H1 (cell line): ENCODE results near the gene SLCO4A1. TPM values are rescaled to one million over a fixed set of nuclear protein-coding genes. Genes with fewer than 3 reads are reported as not detected.
A peak's percentile ranks its signal among the peaks of the same experiment; 100 is the strongest.

Experiments
- CTCF ChIA-PET: fragments of 300-600 bp; sonication (Branson Sonifier 250); formaldehyde crosslinking; loops from one replicate; lab custom pipeline; 2021; ENCODE audit not compliant: partially characterized antibody; lab: Charles Lee
- POLR2A ChIA-PET: fragments of 300-600 bp; sonication (Branson Sonifier 250); formaldehyde crosslinking; loops from one replicate; lab custom pipeline; 2021; ENCODE audit warnings: inconsistent platforms; ENCODE audit not compliant: partially characterized antibody; lab: Charles Lee
- DNase-seq, 2 experiments: peaks; one replicate each; pipeline versions ENCODE4 v3.0.0 to v3.0.0-alpha.2; 2010 to 2022; ENCODE audit warnings: low spot score in 2 of 2, low read depth in 1 of 2, mixed read lengths in 1 of 2
- FAIRE-seq: peaks from 2 replicates; lab custom pipeline; 2011; peaks lifted over from hg19 to GRCh38; lab: Jason Lieb, UNC
- H2AFZ ChIP-seq: 2 replicates; pipeline ENCODE4 v1.8.1; 2012; ENCODE audit warnings: low read length, inconsistent platforms
- H2AK5ac ChIP-seq: 2 replicates; pipeline ENCODE4 v1.6.1; 2013; ENCODE audit warnings: low read depth, low read length
- H2BK120ac ChIP-seq: replicated peaks from 2 replicates; pipeline ENCODE3; 2013; ENCODE audit warnings: low read depth, low read length, inconsistent platforms
- H2BK12ac ChIP-seq: 2 replicates; pipeline ENCODE4 v1.6.1; 2013; ENCODE audit warnings: low read depth, low read length
- H2BK15ac ChIP-seq: 2 replicates; pipeline ENCODE4 v1.6.1; 2013; ENCODE audit warnings: low read length
- H2BK20ac ChIP-seq: 2 replicates; pipeline ENCODE4 v1.6.1; 2013; ENCODE audit warnings: low read length
- H2BK5ac ChIP-seq: 2 replicates; pipeline ENCODE4 v1.6.1; 2013; ENCODE audit warnings: low read depth, low read length
- H3K14ac ChIP-seq: 2 replicates; pipeline ENCODE4 v1.6.1; 2013; ENCODE audit warnings: inconsistent platforms; ENCODE audit not compliant: insufficient read length
- H3K18ac ChIP-seq: 2 replicates; pipeline ENCODE4 v1.6.1; 2013; ENCODE audit warnings: low read length; ENCODE audit errors: extremely low read depth
- H3K23ac ChIP-seq: 2 replicates; pipeline ENCODE4 v1.6.1; 2013; ENCODE audit warnings: inconsistent platforms; ENCODE audit not compliant: insufficient read length
- H3K23me2 ChIP-seq: 2 replicates; pipeline ENCODE4 v1.6.1; 2013; ENCODE audit warnings: low read depth, low read length
- H3K27ac ChIP-seq: 2 replicates; pipeline ENCODE4 v1.6.1; 2011; ENCODE audit warnings: low read depth, low read length, inconsistent platforms
- H3K27me3 ChIP-seq, 4 experiments: replicated peaks in 1 of 4; 1 replicate in 1 of 4; 2 replicates in 3 of 4; pipeline versions ENCODE4 v1.6.1 to v1.8.1; 2011 to 2013; ENCODE audit warnings: low read length in 3 of 4, mild to moderate bottlenecking in 3 of 4, inconsistent platforms in 2 of 4, mixed read lengths in 2 of 4, moderate library complexity in 1 of 4; ENCODE audit not compliant: control insufficient read depth in 3 of 4, insufficient read depth in 3 of 4; ENCODE audit errors: extremely low read depth in 1 of 4
- H3K36me3 ChIP-seq, 4 experiments: 2 replicates each; pipeline versions ENCODE4 v1.6.1 to v1.8.1; 2011 to 2013; ENCODE audit warnings: mild to moderate bottlenecking in 4 of 4, low read length in 3 of 4, moderate library complexity in 2 of 4, control low read depth in 1 of 4, inconsistent platforms in 1 of 4; ENCODE audit not compliant: insufficient read depth in 4 of 4, control insufficient read depth in 2 of 4
- H3K4ac ChIP-seq: replicated peaks from 2 replicates; pipeline ENCODE3; 2013; ENCODE audit warnings: low read length, low read depth, mixed read lengths, inconsistent platforms; ENCODE audit not compliant: insufficient read length
- H3K4me1 ChIP-seq, 4 experiments: replicated peaks in 1 of 4; 1 replicate in 1 of 4; 2 replicates in 3 of 4; pipeline versions ENCODE4 v1.6.1 to v1.8.1; 2011 to 2013; ENCODE audit warnings: low read length in 3 of 4, inconsistent platforms in 2 of 4, mixed read lengths in 1 of 4; ENCODE audit not compliant: insufficient read depth in 4 of 4, control insufficient read depth in 3 of 4
- H3K4me2 ChIP-seq, 2 experiments: 2 replicates each; pipeline versions ENCODE4 v1.6.1 to v1.8.1; 2011 to 2013; ENCODE audit warnings: low read depth in 2 of 2, low read length in 2 of 2, control low read depth in 1 of 2, inconsistent platforms in 1 of 2, mild to moderate bottlenecking in 1 of 2; ENCODE audit not compliant: insufficient read depth in 1 of 2
- H3K4me3 ChIP-seq, 4 experiments: fragments of 200-600, 300-600 bp in 1 of 4; sonication (generic), shearing (Covaris generic), sonication (Bioruptor Twin) in 1 of 4; 2 replicates each; pipeline versions ENCODE4 v1.5.1 to v1.8.1; 2011 to 2016; ENCODE audit warnings: low read length in 4 of 4, low read depth in 3 of 4, control low read depth in 2 of 4, inconsistent platforms in 2 of 4, mild to moderate bottlenecking in 2 of 4, mixed read lengths in 1 of 4, moderate library complexity in 1 of 4; ENCODE audit not compliant: insufficient read depth in 2 of 4; ENCODE audit errors: extremely low read depth in 1 of 4
- H3K56ac ChIP-seq: replicated peaks from 2 replicates; pipeline ENCODE3; 2013; ENCODE audit warnings: low read depth, mild to moderate bottlenecking, mixed read lengths, low read length, inconsistent platforms; ENCODE audit not compliant: insufficient read length
- H3K79me1 ChIP-seq: 2 replicates; pipeline ENCODE4 v1.6.1; 2013; ENCODE audit warnings: low read depth, low read length, control low read depth
- H3K79me2 ChIP-seq, 2 experiments: 2 replicates each; pipeline versions ENCODE4 v1.6.1 to v1.8.1; 2012 to 2013; ENCODE audit warnings: low read length in 2 of 2, mild to moderate bottlenecking in 2 of 2, inconsistent platforms in 1 of 2; ENCODE audit not compliant: insufficient read depth in 2 of 2, control insufficient read depth in 1 of 2
- H3K9ac ChIP-seq, 4 experiments: replicated peaks in 1 of 4; 1 replicate in 1 of 4; 2 replicates in 3 of 4; pipeline versions ENCODE4 v1.6.1 to v1.8.1; 2011 to 2013; ENCODE audit warnings: low read depth in 3 of 4, low read length in 3 of 4, control low read depth in 2 of 4, mild to moderate bottlenecking in 2 of 4, moderate library complexity in 2 of 4, inconsistent platforms in 1 of 4; ENCODE audit errors: extremely low read depth in 1 of 4
- H3K9me3 ChIP-seq, 2 experiments: 2 replicates each; pipeline versions ENCODE4 v1.6.1 to v1.8.1; 2012 to 2013; ENCODE audit warnings: mild to moderate bottlenecking in 2 of 2, moderate library complexity in 2 of 2, control low read depth in 1 of 2, inconsistent platforms in 1 of 2, low read depth in 1 of 2, low read length in 1 of 2, mixed read lengths in 1 of 2; ENCODE audit not compliant: insufficient read depth in 2 of 2
- H4K20me1 ChIP-seq, 2 experiments: replicated peaks in 1 of 2; 2 replicates each; pipeline versions ENCODE3 to v1.8.1; 2011 to 2013; ENCODE audit warnings: inconsistent platforms in 2 of 2, low read length in 2 of 2, mild to moderate bottlenecking in 1 of 2; ENCODE audit not compliant: insufficient read depth in 2 of 2, control insufficient read depth in 1 of 2
- H4K5ac ChIP-seq: 2 replicates; pipeline ENCODE4 v1.6.1; 2013; ENCODE audit warnings: low read length, low read depth, mixed read lengths, inconsistent platforms; ENCODE audit not compliant: insufficient read length
- H4K8ac ChIP-seq: 2 replicates; pipeline ENCODE4 v1.8.0; 2013; ENCODE audit warnings: mild to moderate bottlenecking, moderate library complexity, low read length, inconsistent platforms; ENCODE audit not compliant: insufficient read depth; ENCODE audit errors: extremely low read depth
- H4K91ac ChIP-seq: replicated peaks from 2 replicates; pipeline ENCODE3; 2013; ENCODE audit warnings: low read length, mixed read lengths, inconsistent platforms; ENCODE audit not compliant: insufficient read length
- SUZ12 ChIP-seq: fragments of 200-600 bp; sonication (generic); IDR thresholded peaks from 2 replicates; pipeline ENCODE4 v1.6.1; 2012; ENCODE audit warnings: mild to moderate bottlenecking, inconsistent platforms, low read length, moderate library complexity, mixed read lengths
- TAF7 ChIP-seq: optimal IDR thresholded peaks from 2 replicates; pipeline ENCODE3; 2011; ENCODE audit warnings: low read depth, mild to moderate bottlenecking, inconsistent platforms, low read length, moderate library complexity, borderline replicate concordance
- WGBS, 2 experiments: shearing (Covaris generic) in 1 of 2; methylation state at CpG; one replicate each; pipeline versions ENCODE4 v1.1.6 to v1.1.7; 2013 to 2015; ENCODE audit warnings: low lambda C conversion rate in 2 of 2, mixed read lengths in 2 of 2, inconsistent platforms in 1 of 2, low coverage in 1 of 2, missing lambda C conversion rate in 1 of 2; ENCODE audit not compliant: insufficient replicate concordance in 2 of 2, insufficient coverage in 1 of 2, insufficient read length in 1 of 2; ENCODE audit errors: extremely low coverage in 1 of 2, missing lambda C conversion rate in 1 of 2; 5-methylcytosine and 5-hydroxymethylcytosine counted together
- polyA plus RNA-seq, 7 experiments: library from polyadenylated mRNA; depleted of rRNA in 3 of 7; stranded (reverse) in 5 of 7; unstranded in 2 of 7; fragments of >200 nt in 5 of 7; fragments of 200-250 nt in 2 of 7; gene quantifications; 1 replicate in 5 of 7; 2 replicates in 1 of 7; 4 replicates in 1 of 7; pipeline versions ENCODE4 v1.2.1 to v1.2.3, GENCODE V29; 2011 to 2013; ENCODE audit warnings: missing spikeins in 2 of 7, mixed read lengths in 2 of 7
- total RNA-seq: library from RNA; stranded (reverse); fragmentation: NEBNext Ultra II Directional; extraction: Animal tissue kit (Norgen Biotek cat#: 25700); gene quantifications from 2 replicates; pipeline ENCODE4 v1.2.1, GENCODE V29; 2021

Gene SLCO4A1
- total and polyA plus RNA-seq, 2 of the 8 experiments (the other 6 are each of a cell fraction or from before 2014, with no cell fraction given) = 10.5 to 18.5 TPM

DNA sequence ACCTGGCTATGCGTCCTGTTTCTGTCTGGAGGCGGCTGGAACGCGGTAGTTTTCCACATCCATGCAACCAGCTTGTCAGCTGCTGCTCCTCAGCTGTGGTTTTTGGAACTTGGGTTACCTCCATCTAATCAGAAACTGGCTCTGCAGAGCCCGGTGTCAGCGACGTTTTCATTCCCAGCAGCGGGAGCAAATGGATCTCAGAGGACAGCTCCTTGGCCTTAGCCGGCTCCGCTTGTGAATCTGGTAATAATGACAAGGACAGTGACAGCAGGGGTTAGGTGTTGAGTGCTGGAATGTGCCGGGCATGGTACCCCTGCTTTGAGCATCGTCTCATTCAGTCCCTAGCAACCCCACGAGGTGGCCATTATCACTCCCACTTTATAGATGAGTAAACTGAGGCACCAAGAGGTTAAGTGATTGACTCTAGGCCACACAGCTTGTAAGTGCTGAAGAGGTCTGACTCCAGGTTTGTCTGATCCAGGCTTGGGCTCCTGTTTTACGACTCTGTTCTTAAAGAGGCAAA lies 1.3 kb downstream of the SLCO4A1 start:
- FAIRE-seq (no peak), DNase-seq (no peak)
- CTCF ChIA-PET = interaction anchor here (0.6 to 2.2 kb wide), 11 partner anchors 7 to 654 kb away, joined by 3 to 6 read pairs (median 3); no protein-coding TSS in a partner anchor
- Histone ChIP-seq H3K23me2 (peaks cover 15% of the 10 kb centered on the region; the same call in 1 of the 2 replicates), H3K4me3 (peak overlapping the region; percentile 45 to 75 (median 64); a peak in 6 of 8 replicates), H3K18ac (no peak overlapping the region; the same call in 1 of the 2 replicates), H3K79me2 (peaks cover 5 to 28% of the 10 kb centered on the region in 2 experiments; a peak in 2 of 4 replicates), H4K91ac (no peak overlapping the region), H2BK15ac (0 out of 2 replicates have a peak overlapping the region, but pooled peaks have one; percentile 29), H2BK120ac (no peak overlapping the region), H3K9me3 (no peaks in the 10 kb centered on the region), H3K27me3 (peaks cover 3 to 43% (median 33%) of the 10 kb centered on the region in 4 experiments; a peak in 6 of 7 replicates), H4K8ac (no peak overlapping the region), H2BK12ac (peak overlapping the region; percentile 68; the same call in 1 of the 2 replicates), H4K20me1 (peaks cover 14 to 37% of the 10 kb centered on the region in 2 experiments), H3K27ac (no peak overlapping the region), H3K23ac (no peak overlapping the region), H3K79me1 (peaks cover 21% of the 10 kb centered on the region), H3K4ac (no peak overlapping the region), H2BK20ac (no peak overlapping the region), H2AK5ac (no peak overlapping the region), H3K56ac (no peak overlapping the region), H2AFZ (no peak overlapping the region), H2BK5ac (no peak overlapping the region), H3K36me3 (no peaks in the 10 kb centered on the region), H3K4me1 (peaks cover 0 to 14% (median 0%) of the 10 kb centered on the region in 4 experiments; a peak in 3 of 7 replicates), H3K9ac (no peak overlapping the region), H3K4me2 (peak overlapping the region; percentile 80 to 90), H4K5ac (no peak overlapping the region), H3K14ac (no peak overlapping the region)
- TF ChIP-seq TAF7 (no peak), SUZ12 (0 out of 2 replicates have a peak, but pooled peaks have one; percentile 63)
- POLR2A ChIA-PET = interaction anchor here (1.2 to 3.7 kb wide), 2 partner anchors 148 to 172 kb away, joined by 3 to 11 read pairs; no protein-coding TSS in a partner anchor
- 64% methylated on average over 14 of the region's 14 CpGs; no CpG with 5 or more reads in 1 of the 2 experiments for WGBS, 2 experiments
